ENCODE measurements around the gene COQ8A. TPM values are rescaled to one million over a fixed set of nuclear protein-coding genes. Genes with fewer than 3 reads are reported as not detected.

Gene COQ8A
- total RNA-seq, 2 experiments from 2014 or later = 25.3 to 27.2 TPM

GRCh38 chr1:226908913-226909312, 31.2 kb upstream of the COQ8A start:
- Mint-ChIP-seq H3K4me3 (no peak overlapping the region), H3K27me3 (no peaks in the 10 kb centered on the region), H3K4me1 (ENCODE audit: low read depth) (no peaks in the 10 kb centered on the region), H3K27ac (no peak overlapping the region), H3K36me3 (ENCODE audit: low read depth) (no peaks in the 10 kb centered on the region), H3K9me3 (no peaks in the 10 kb centered on the region)
- ATAC-seq (no peak), DNase-seq (no peak)
- TF ChIP-seq CTCF (IDR thresholded peaks at IDR 0.05) = no peak
- ChIA-PET POLR2A (no interaction called here), CTCF (interaction anchor here (1.8 kb wide), 1 partner anchor 283 kb away, joined by 5 read pairs; no protein-coding TSS in a partner anchor)
- intact Hi-C loops (cut with micrococcal nuclease) = no loop called here

- Mint-ChIP-seq H3K4me3 (no peak overlapping the region), H3K27me3 (no peaks in the 10 kb centered on the region), H3K27ac (no peak overlapping the region), H3K4me1 (ENCODE audit: low read depth) (no peaks in the 10 kb centered on the region), H3K9me3 (no peaks in the 10 kb centered on the region), H3K36me3 (ENCODE audit: low read depth) (no peaks in the 10 kb centered on the region)
- DNase-seq = peak; percentile 69
- POLR2A ChIA-PET = interaction anchor here (1.1 kb wide), 1 partner anchor 28 kb away, joined by 3 read pairs; the partner anchor contains the start of gene COQ8A
- intact Hi-C loops (cut with micrococcal nuclease) = no loop called here
- ATAC-seq = peak; percentile 72
- peak; percentile 34 for TF ChIP-seq CTCF (IDR thresholded peaks at IDR 0.05)
- CTCF ChIA-PET = interaction anchor here (0.8 to 1.7 kb wide), 9 partner anchors 10 to 299 kb away, joined by 3 to 9 read pairs (median 3); partner anchors contain the start of gene COQ8A
These were observed 27.4 kb upstream of the COQ8A start for GRCh38 chr1:226912587-226913176.

GRCh38 chr1:226915672-226915995, 24.5 kb upstream of the COQ8A start:
- Mint-ChIP-seq H3K9me3 (no peaks in the 10 kb centered on the region), H3K27me3 (no peaks in the 10 kb centered on the region), H3K27ac (no peak overlapping the region), H3K4me3 (no peak overlapping the region), H3K4me1 (ENCODE audit: low read depth) (no peaks in the 10 kb centered on the region), H3K36me3 (ENCODE audit: low read depth) (no peaks in the 10 kb centered on the region)
- DNase-seq (no peak), ATAC-seq (no peak)
- CTCF ChIA-PET = no interaction called here
- POLR2A ChIA-PET = interaction anchor here (1.4 kb wide), 1 partner anchor 19 kb away, joined by 3 read pairs; no protein-coding TSS in a partner anchor
- TF ChIP-seq CTCF (IDR thresholded peaks at IDR 0.05) = no peak
- intact Hi-C loops (cut with micrococcal nuclease) = no loop called here

GRCh38 chr1:226916497-226916896, 23.6 kb upstream of the COQ8A start:
- no peak overlapping the region for H3K4me3 Mint-ChIP-seq
- DNase-seq = no peak
- ChIA-PET CTCF (no interaction called here), POLR2A (no interaction called here)
- H3K4me1 Mint-ChIP-seq (ENCODE audit: low read depth) = no peaks in the 10 kb centered on the region
- no peaks in the 10 kb centered on the region for H3K36me3 Mint-ChIP-seq (ENCODE audit: low read depth)
- no peak overlapping the region for H3K27ac Mint-ChIP-seq
- TF ChIP-seq CTCF (IDR thresholded peaks at IDR 0.05) = no peak
- intact Hi-C loops (cut with micrococcal nuclease) = no loop called here
- no peak for ATAC-seq
- H3K27me3 Mint-ChIP-seq = no peaks in the 10 kb centered on the region
- H3K9me3 Mint-ChIP-seq = no peaks in the 10 kb centered on the region

- intact Hi-C loops (cut with micrococcal nuclease) = no loop called here
- no peak overlapping the region for H3K27ac Mint-ChIP-seq
- ATAC-seq (no peak), DNase-seq (no peak)
- no peaks in the 10 kb centered on the region for H3K36me3 Mint-ChIP-seq (ENCODE audit: low read depth)
- H3K9me3 Mint-ChIP-seq = no peaks in the 10 kb centered on the region
- H3K4me3 Mint-ChIP-seq = no peak overlapping the region
- TF ChIP-seq CTCF (IDR thresholded peaks at IDR 0.05) = no peak
- no peaks in the 10 kb centered on the region for H3K27me3 Mint-ChIP-seq
- ChIA-PET POLR2A (no interaction called here), CTCF (no interaction called here)
- no peaks in the 10 kb centered on the region for H3K4me1 Mint-ChIP-seq (ENCODE audit: low read depth)
These were observed 20.5 kb upstream of the COQ8A start for GRCh38 chr1:226919587-226919986.

Data from activated CD8-positive, alpha-beta T cell treated with anti-CD3 and anti-CD28 coated beads for 36 hours (primary cell).